HEK293 (cell line): ENCODE results near the gene HHIP.

Source experiments
- CTCF ChIA-PET: fragments of 350-600 bp; formaldehyde crosslinking; extraction: SDS; loops from one replicate; lab custom pipeline; 2021; ENCODE audit warnings: antibody characterized with exemption; lab: Yijun Ruan, JAX
- POLR2A ChIA-PET: fragments of 300-600 bp; formaldehyde crosslinking; extraction: SDS; loops from one replicate; lab custom pipeline; 2020; ENCODE audit warnings: antibody characterized with exemption, inconsistent platforms; lab: Yijun Ruan, JAX
- H3K27ac ChIP-seq: fragments of 200-500 bp; sonication (Bioruptor generic); 2 replicates; pipeline ENCODE4 v1.5.1; 2014; ENCODE audit warnings: low read depth, low read length, control low read depth, inconsistent platforms; ENCODE audit errors: extremely low read depth
- H3K36me3 ChIP-seq, 2 experiments: fragments of 200-500 bp in 1 of 2; sonication (Bioruptor generic) in 1 of 2; 1 replicate in 1 of 2; 2 replicates in 1 of 2; pipeline ENCODE4 v1.5.1; 2014 to 2017; ENCODE audit warnings: inconsistent platforms in 2 of 2, low read length in 2 of 2; ENCODE audit not compliant: control insufficient read depth in 2 of 2, insufficient read depth in 1 of 2
- H3K4me1 ChIP-seq: fragments of 200-500 bp; sonication (Bioruptor generic); 2 replicates; pipeline ENCODE4 v1.5.1; 2014; ENCODE audit warnings: mild to moderate bottlenecking, low read length, inconsistent platforms; ENCODE audit not compliant: control insufficient read depth, insufficient read depth
- H3K4me3 ChIP-seq: 2 replicates; pipeline ENCODE4 v1.5.1; 2011; ENCODE audit warnings: low read depth, mild to moderate bottlenecking, control low read depth, low read length, moderate library complexity
- H3K9me3 ChIP-seq: fragments of 200-500 bp; sonication (Bioruptor generic); 2 replicates; pipeline ENCODE4 v1.5.1; 2014; ENCODE audit warnings: low read depth, low read length, inconsistent platforms; ENCODE audit not compliant: control insufficient read depth, insufficient read depth
- HOXC10 ChIP-seq: sonication (generic); formaldehyde crosslinking; IDR thresholded peaks from 2 replicates; pipeline ENCODE4 v1.8.1; 2023; ENCODE audit warnings: mild to moderate bottlenecking, missing genetic modification reagents
- MYNN ChIP-seq: fragments of 450-650 bp; formaldehyde crosslinking; IDR thresholded peaks from 2 replicates; pipeline ENCODE4 v1.5.1; 2016; ENCODE audit warnings: missing biosample characterization, missing genetic modification characterization, borderline replicate concordance
- REST ChIP-seq: fragments of 450-650 bp; formaldehyde crosslinking; IDR thresholded peaks from 2 replicates; pipeline ENCODE4 v1.5.1; 2016; ENCODE audit warnings: missing biosample characterization, missing genetic modification characterization
- YY2 ChIP-seq: fragments of 450-650 bp; formaldehyde crosslinking; IDR thresholded peaks from 2 replicates; pipeline ENCODE4 v1.5.1; 2016; ENCODE audit warnings: missing biosample characterization, missing genetic modification characterization
- ZBTB8A ChIP-seq: fragments of 450-650 bp; formaldehyde crosslinking; IDR thresholded peaks from 2 replicates; pipeline ENCODE4 v1.5.1; 2016; ENCODE audit warnings: missing biosample characterization, missing genetic modification characterization
- ZFP41 ChIP-seq: fragments of 450-650 bp; formaldehyde crosslinking; IDR thresholded peaks from 2 replicates; pipeline ENCODE4 v1.5.1; 2016; ENCODE audit warnings: missing biosample characterization, missing genetic modification characterization, borderline replicate concordance
- ZNF112 ChIP-seq: fragments of 450-650 bp; formaldehyde crosslinking; IDR thresholded peaks from 2 replicates; pipeline ENCODE4 v1.5.0; 2017; ENCODE audit warnings: missing biosample characterization, missing genetic modification characterization
- ZNF133 ChIP-seq: fragments of 450-650 bp; formaldehyde crosslinking; IDR thresholded peaks from 2 replicates; pipeline ENCODE4 v1.5.1; 2016; ENCODE audit warnings: missing biosample characterization, missing genetic modification characterization
- ZNF169 ChIP-seq: fragments of 450-650 bp; formaldehyde crosslinking; IDR thresholded peaks from 2 replicates; pipeline ENCODE4 v1.5.1; 2016; ENCODE audit warnings: missing biosample characterization, missing genetic modification characterization
- ZNF223 ChIP-seq: fragments of 450-650 bp; formaldehyde crosslinking; IDR thresholded peaks from 2 replicates; pipeline ENCODE4 v1.5.1; 2016; ENCODE audit warnings: missing biosample characterization, missing genetic modification characterization
- ZNF302 ChIP-seq: fragments of 450-650 bp; formaldehyde crosslinking; IDR thresholded peaks from 2 replicates; pipeline ENCODE4 v1.5.1; 2016; ENCODE audit warnings: missing biosample characterization, missing genetic modification characterization, low read depth
- ZNF521 ChIP-seq: fragments of 450-650 bp; formaldehyde crosslinking; IDR thresholded peaks from 2 replicates; pipeline ENCODE4 v1.5.1; 2017; ENCODE audit warnings: missing biosample characterization, mild to moderate bottlenecking, missing genetic modification characterization
- ZNF660 ChIP-seq: fragments of 450-650 bp; IDR thresholded peaks from 2 replicates; pipeline ENCODE4 v1.5.1; 2018; ENCODE audit warnings: missing biosample characterization, mild to moderate bottlenecking, missing genetic modification characterization
- ZNF76 ChIP-seq: fragments of 450-650 bp; formaldehyde crosslinking; IDR thresholded peaks from 2 replicates; pipeline ENCODE4; 2016; ENCODE audit warnings: low read depth, missing biosample characterization, missing genetic modification characterization, borderline replicate concordance
- TF ChIP-seq, protein P1 (sequence below): fragments of 450-650 bp; formaldehyde crosslinking; IDR thresholded peaks from 2 replicates; pipeline ENCODE4 v1.5.1; 2016; ENCODE audit warnings: missing biosample characterization, missing genetic modification characterization
- TF ChIP-seq, protein P2 (sequence below): fragments of 450-650 bp; formaldehyde crosslinking; IDR thresholded peaks from 2 replicates; pipeline ENCODE4 v1.5.1; 2016; ENCODE audit warnings: missing biosample characterization, missing genetic modification characterization
- TF ChIP-seq, protein P3 (sequence below): IDR thresholded peaks from 2 replicates; pipeline ENCODE4 v1.6.1; 2011; ENCODE audit warnings: mild to moderate bottlenecking, low read depth, low read length, borderline replicate concordance

HHIP gene

DNA sequence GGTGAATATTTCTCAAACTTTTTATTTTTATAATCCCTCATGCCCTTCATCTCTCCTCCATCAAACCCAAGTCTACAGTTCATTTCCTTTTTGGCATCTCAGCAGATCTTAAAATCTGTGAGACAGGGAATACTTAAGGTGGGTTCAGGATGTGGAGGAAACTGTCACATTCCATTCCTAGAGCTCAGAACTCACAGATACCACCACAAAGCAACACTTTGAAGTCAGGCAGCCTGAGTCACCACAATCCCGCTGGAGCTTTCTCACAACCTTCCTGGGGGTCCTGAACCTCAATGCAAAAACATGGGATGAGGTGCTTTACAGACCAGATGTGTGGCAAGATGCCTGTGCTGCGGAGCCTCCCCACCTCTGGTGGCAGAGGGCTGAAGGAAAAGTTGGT lies 63.2 kb downstream of the HHIP start:
- no peak for TF ChIP-seq ZNF169
- TF ChIP-seq, protein P1, sequence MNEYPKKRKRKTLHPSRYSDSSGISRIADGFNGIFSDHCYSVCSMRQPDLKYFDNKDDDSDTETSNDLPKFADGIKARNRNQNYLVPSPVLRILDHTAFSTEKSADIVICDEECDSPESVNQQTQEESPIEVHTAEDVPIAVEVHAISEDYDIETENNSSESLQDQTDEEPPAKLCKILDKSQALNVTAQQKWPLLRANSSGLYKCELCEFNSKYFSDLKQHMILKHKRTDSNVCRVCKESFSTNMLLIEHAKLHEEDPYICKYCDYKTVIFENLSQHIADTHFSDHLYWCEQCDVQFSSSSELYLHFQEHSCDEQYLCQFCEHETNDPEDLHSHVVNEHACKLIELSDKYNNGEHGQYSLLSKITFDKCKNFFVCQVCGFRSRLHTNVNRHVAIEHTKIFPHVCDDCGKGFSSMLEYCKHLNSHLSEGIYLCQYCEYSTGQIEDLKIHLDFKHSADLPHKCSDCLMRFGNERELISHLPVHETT (tag by site-specific recombination), result no peak
- TF ChIP-seq ZFP41, result no peak
- TF ChIP-seq ZNF76, result no peak
- TF ChIP-seq ZNF302 (tag by site-specific recombination), result no peak
- no peak for TF ChIP-seq REST (tag by site-specific recombination)
- TF ChIP-seq ZNF112 (tag by site-specific recombination), result no peak
- TF ChIP-seq ZNF521 (tag by site-specific recombination), result no peak
- TF ChIP-seq, protein P2, sequence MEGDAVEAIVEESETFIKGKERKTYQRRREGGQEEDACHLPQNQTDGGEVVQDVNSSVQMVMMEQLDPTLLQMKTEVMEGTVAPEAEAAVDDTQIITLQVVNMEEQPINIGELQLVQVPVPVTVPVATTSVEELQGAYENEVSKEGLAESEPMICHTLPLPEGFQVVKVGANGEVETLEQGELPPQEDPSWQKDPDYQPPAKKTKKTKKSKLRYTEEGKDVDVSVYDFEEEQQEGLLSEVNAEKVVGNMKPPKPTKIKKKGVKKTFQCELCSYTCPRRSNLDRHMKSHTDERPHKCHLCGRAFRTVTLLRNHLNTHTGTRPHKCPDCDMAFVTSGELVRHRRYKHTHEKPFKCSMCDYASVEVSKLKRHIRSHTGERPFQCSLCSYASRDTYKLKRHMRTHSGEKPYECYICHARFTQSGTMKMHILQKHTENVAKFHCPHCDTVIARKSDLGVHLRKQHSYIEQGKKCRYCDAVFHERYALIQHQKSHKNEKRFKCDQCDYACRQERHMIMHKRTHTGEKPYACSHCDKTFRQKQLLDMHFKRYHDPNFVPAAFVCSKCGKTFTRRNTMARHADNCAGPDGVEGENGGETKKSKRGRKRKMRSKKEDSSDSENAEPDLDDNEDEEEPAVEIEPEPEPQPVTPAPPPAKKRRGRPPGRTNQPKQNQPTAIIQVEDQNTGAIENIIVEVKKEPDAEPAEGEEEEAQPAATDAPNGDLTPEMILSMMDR (tag by site-specific recombination), result no peak
- no peak for TF ChIP-seq HOXC10 (CRISPR knock-in tag)
- TF ChIP-seq ZBTB8A (tag by site-specific recombination), result no peak
- TF ChIP-seq YY2 (tag by site-specific recombination), result no peak
- TF ChIP-seq MYNN (tag by site-specific recombination), result no peak
- no peak for TF ChIP-seq ZNF133
- no peak for TF ChIP-seq ZNF660 (tag by site-specific recombination)
- TF ChIP-seq, protein P3, sequence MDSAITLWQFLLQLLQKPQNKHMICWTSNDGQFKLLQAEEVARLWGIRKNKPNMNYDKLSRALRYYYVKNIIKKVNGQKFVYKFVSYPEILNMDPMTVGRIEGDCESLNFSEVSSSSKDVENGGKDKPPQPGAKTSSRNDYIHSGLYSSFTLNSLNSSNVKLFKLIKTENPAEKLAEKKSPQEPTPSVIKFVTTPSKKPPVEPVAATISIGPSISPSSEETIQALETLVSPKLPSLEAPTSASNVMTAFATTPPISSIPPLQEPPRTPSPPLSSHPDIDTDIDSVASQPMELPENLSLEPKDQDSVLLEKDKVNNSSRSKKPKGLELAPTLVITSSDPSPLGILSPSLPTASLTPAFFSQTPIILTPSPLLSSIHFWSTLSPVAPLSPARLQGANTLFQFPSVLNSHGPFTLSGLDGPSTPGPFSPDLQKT, result no peak
- no peak overlapping the region for H3K27ac ChIP-seq
- POLR2A ChIA-PET, result no interaction called here
- H3K9me3 ChIP-seq, result no peaks in the 10 kb centered on the region
- H3K4me3 ChIP-seq, result no peak overlapping the region
- H3K4me1 ChIP-seq, result no peaks in the 10 kb centered on the region
- H3K36me3 ChIP-seq, result no peaks in the 10 kb centered on the region
- CTCF ChIA-PET, result no interaction called here

DNA sequence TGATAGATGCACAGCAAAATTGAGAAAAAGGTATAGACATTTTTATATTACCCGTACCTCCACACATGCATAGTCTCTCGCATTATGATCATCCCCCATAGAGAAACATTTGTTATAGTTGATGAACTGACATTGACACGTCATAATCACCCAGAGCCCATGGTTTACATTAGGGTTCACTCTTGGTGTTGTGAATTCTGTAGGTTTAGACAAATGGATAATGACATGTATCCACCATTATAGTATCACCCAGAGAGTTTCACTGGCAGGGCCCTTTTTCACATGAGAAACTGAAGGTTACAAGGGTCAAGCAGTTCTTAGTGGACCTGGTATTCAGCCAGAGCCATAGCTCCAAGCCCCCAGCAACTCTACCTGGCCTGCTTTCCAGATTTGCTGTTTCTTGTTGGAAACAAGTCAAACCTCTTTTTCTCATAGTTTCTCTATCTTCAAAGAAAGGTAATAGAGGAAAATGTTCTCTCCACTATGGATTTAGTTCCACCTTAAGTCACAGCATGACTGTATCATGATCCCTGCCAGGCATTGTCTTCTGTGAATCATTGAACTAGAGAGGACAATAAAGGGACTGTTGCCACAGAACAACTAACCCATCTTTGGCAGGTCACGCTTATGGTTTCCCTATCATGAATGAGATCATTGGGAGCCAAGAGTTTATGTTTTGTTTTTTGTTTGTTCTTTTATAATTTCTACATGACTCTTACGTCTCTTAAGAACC lies 64.0 kb downstream of the HHIP start:
- CTCF ChIA-PET, result no interaction called here
- no peaks in the 10 kb centered on the region for H3K36me3 ChIP-seq
- no peaks in the 10 kb centered on the region for H3K4me1 ChIP-seq
- TF ChIP-seq ZNF223 (tag by site-specific recombination), result no peak
- no peak overlapping the region for H3K4me3 ChIP-seq
- POLR2A ChIA-PET, result no interaction called here
- no peaks in the 10 kb centered on the region for H3K9me3 ChIP-seq
- no peak overlapping the region for H3K27ac ChIP-seq
